Measurements from ENCODE around the gene PRUNE2.

Gene PRUNE2

GRCh38 chr9:76730801-76731200, 175.1 kb downstream of the PRUNE2 start:
- no peak for DNase-seq

GRCh38 chr9:76729980-76730737, 175.8 kb downstream of the PRUNE2 start:
- peak; percentile 72 to 75 for DNase-seq

DNA sequence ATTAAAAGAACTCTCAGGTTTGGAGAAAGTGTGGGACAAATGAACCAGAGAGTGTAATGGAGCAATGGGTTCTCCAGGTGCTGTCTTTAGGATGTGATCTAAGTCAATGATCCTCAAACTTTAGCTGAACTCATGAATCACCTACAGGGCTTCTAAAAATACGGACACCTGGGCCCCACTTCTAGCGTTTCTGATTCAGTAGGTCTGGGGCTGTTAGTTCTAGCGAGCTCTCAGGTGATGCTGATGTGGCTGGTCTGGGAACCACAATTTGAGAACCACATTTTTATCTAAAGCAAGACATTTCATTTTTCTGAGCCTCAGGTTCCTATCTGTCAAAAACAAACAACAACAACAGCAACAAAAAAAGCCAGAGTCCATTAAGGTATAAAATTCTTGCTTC, 176.8 kb downstream of the PRUNE2 start:
- DNase-seq, result peak in 1 of 2 experiments; percentile 13

DNA sequence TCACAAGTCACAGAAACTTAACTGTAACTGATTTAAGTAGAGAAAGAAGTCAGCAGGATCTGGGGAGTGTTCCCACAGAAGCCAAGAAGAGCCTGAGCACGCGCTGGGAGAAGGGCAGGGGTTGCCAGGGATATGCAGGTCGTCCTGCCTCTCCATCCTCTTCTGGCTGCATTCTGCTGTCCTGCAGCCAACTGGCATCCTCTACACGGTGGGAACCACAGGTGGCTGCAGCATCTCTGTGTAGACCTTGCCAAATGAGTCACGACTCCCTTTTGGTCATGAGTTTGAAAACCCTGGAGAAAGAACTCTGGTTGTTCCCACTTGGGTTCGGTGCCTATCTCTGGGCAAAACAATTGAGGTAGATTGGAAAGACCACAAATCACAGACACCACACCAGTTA, 180.0 kb downstream of the PRUNE2 start:
- peak; percentile 24 to 27 for DNase-seq

DNA sequence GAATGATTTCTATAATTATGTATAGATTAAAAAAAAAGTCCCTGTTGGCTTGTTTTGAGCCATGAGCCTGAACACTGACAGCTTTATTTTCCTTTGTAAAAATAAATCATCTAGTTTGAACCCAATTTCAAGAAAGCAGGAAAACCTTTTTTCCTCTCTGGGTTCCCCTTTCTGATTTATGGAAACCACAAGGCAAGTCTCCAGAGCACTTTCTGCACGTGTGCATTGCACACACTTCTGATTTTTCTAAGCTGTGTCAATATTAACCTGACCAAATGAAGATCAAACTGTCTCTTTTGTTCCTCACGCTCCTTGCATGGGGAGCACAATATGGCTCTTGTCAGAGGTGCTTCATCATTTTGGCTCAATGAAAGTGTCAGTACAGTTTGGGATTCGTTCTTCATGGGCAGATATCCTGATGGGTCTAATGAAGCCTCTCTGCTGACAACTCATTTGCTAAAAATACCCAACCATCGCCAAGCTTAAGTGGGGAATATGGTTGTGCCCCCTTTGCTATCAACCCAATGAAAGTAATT, 180.8 kb downstream of the PRUNE2 start:
- DNase-seq, result peak; percentile 66

- no peak for DNase-seq
These were observed 185.7 kb downstream of the PRUNE2 start for GRCh38 chr9:76720245-76720644.

GRCh38 chr9:76718166-76718565, 187.7 kb downstream of the PRUNE2 start:
- no peak for DNase-seq

DNA sequence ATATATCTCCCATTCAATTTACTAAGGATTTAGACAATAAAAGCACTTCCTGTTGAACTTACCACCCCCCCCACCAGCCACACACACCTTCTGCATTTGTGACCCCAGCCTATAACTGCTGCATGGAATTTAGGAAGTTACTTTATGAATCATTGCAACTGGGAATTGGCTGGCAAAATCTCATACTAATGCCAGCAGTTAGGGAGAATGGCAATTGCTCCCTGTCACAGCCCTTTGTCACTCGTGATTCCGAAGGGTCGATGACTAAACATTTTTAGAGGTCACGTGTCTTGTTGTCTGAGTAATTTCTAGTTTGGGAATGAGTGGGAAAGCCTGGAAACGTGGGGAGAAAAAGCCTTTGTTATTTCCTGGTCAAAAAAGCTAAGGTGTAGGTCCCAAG, 188.3 kb downstream of the PRUNE2 start:
- DNase-seq, result peak; percentile 38 to 42

DNA sequence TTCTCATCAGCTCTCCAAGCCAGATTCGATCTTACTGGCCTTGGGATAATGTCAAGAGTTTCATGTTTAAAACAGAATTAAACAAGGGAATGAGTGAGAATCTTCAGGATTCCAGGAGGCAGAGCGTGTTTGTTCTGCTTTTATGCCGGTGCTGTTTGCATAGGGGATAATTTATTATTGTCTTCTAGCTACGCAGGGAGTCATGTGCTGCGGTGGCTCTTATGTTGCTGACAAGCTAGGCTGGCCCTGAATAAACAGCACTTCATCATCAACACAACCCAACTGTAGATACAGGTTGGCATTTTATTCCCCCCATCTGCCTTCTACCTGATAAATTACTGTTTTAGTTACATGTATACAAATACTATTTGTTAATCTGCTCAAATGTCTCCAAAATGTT, 188.7 kb downstream of the PRUNE2 start:
- DNase-seq, result peak; percentile 66 to 82

DNA sequence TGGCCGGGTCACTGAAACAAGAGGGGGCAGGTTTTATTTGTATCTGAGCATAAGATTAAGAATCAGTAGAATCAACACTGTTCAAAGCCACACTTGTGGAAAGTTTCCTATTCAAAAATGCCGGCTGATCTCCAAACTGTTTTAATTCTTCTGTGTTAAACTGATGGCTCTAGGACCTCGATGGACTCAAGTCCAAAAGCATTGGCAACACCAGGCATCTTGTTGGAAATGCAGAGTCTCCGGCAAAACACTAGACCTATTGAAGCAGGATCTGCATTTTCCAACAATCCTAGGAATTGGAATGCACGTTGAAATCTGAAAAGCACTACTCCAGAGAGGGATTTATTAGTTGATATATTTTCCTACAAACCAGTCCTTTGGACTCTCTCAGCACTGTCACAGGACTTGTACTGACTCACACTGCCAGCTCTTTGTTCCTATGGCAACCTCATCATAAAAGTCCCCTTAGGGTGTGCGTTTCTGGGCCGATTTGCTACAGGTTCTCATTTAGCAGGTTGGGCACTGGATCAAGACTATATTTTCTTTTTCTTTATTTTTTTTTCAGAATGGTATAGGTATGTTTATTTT, 189.7 kb downstream of the PRUNE2 start:
- DNase-seq, result peak; percentile 14 to 42

DNA sequence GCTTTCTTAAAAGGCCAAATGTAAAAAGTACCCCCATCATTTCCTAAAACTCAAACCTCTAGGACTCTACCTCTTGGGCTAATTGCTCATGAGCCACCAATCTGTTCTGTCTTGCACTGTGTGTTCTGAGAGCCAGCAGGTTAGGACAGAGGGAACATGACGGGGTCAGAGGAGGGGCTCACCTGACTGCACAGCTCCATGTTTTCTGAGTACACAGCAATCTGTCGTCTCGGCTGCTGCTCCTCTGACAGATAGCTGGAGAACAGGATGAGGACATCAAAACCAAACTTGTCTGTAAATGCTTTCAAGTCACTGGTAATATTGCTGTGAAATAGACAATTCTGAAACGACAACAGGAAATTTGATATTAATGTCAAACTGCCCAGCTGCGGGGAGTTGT, 192.5 kb downstream of the PRUNE2 start:
- DNase-seq, result no peak

GRCh38 chr9:76709020-76709419, 196.9 kb downstream of the PRUNE2 start:
- DNase-seq, result no peak

GRCh38 chr9:76707510-76707909, 198.4 kb downstream of the PRUNE2 start:
- no peak for DNase-seq

DNA sequence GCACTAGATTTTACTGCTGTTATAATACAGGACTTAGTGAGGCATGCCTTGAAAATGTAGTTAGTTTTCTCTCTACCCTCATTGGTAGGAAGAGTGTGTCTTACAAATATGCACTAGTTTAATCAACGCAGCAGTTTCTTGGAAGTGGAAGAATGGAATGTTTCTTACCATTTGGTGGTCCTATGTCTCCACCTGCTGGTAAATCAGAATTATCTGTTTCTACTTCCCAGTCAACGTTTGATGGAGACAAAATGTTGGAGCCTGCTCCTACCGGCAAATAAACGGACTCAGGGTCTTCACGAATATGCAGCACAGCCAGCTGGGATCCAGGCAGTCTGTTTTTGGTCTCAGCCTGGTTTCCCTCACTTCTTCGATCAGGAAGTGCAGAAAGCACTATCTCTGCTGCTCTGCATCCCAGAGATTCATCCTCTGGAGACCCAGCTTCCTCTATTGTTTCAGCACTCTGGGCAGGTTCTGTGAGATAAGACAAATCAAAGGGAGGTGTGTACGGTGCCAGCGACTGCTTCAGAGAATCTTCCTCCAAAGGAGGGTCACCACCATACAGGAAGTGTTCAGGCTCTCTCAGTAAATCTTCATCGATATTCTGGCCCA, 201.2 kb downstream of the PRUNE2 start:
- DNase-seq, result peak; percentile 46 to 52

- DNase-seq, result no peak
These were observed 202.6 kb downstream of the PRUNE2 start for GRCh38 chr9:76703270-76703669.

DNA sequence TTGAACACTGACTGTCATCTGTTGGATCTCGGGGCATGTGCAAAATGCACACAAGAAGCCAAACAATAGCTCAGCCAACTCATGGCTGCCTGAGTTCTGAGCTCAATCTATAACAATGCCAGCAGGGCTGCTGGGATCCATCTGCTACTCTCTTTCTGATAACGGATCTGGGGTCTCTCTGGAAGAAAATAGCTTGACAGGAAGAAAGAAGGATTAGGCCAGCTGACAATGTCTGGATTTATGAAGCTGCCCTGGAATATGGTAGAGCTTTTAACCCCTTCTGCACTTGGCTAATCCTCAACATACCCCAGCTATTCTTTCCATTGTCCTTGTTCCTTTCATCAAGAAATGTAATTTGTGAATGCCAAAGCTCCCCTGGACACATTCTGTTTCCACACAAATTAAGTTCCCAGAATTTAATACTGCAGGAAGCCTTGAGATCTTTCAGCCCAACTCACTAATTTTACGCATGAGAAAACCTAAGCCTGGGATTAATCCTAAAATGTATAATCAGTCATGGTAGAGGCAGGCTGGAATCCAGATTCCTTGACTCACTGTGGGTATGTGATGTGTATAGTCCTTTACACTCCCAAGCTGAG, 204.4 kb downstream of the PRUNE2 start:
- DNase-seq, result no peak

DNA sequence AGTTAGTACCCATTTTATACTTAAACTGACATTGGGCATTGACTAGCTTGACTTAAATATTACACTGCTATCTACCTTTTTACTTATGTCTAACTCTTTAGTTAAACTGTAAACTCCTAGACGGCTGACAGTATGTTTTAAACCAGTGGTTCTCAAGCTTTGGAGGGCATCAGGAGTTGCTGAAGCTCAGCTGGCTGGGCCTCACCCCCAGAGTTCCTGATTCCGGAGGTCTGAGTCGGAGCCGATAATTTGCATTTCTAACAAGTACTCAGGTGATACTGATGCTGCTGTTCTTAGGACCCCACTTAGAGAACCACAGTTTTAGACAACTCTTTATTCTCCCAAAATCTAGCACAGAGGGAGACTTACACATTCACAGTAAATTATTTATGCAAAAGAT, 205.0 kb downstream of the PRUNE2 start:
- DNase-seq, result no peak

DNA sequence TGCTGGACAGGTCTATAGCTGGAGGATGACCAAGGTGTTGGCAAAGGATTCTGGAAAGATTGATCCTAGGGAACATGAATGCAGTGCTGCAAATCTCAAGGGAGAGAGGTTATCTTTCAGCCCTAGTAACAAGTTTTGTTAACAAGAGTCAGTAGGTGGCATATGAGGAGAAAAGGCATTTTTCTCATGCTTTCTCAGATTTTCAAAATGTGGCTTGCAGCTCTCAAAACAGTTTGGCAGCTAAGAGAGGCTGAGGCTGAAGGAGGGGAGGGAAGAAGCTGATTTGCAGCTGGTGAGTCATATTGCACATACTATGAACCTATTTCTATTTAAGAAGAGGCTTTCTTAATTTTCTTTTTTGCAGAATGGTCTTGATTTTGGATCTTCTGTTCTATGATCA, 205.9 kb downstream of the PRUNE2 start:
- no peak for DNase-seq

GRCh38 chr9:76697554-76697953, 208.4 kb downstream of the PRUNE2 start:
- DNase-seq, result peak in 1 of 2 experiments; percentile 36

GRCh38 chr9:76697081-76697480, 208.8 kb downstream of the PRUNE2 start:
- DNase-seq, result no peak

GRCh38 chr9:76693912-76694311, 212.0 kb downstream of the PRUNE2 start:
- DNase-seq, result no peak

GRCh38 chr9:76692458-76693129, 213.3 kb downstream of the PRUNE2 start:
- no peak for DNase-seq
